Testis (tissue), 3 donors: Measurements from ENCODE around the gene TMEM119. TPM values are rescaled to one million over a fixed set of nuclear protein-coding genes. Genes with fewer than 3 reads are reported as not detected.

Source experiments
- DNase-seq: peaks from one replicate; pipeline ENCODE4 v3.0.0-alpha.2; 2019
- H3K27ac ChIP-seq, 2 donors: fragments of 200-600 bp; sonication (generic); one replicate each; pipeline ENCODE4 v1.5.1; 2019
- H3K27me3 ChIP-seq: fragments of 200-600 bp; sonication (generic); one replicate; pipeline ENCODE4 v1.5.1; 2019
- H3K36me3 ChIP-seq: fragments of 200-600 bp; sonication (generic); one replicate; pipeline ENCODE4 v1.5.1; 2017; ENCODE audit warnings: low read depth; ENCODE audit errors: missing control alignments
- H3K4me1 ChIP-seq: fragments of 200-600 bp; sonication (generic); one replicate; pipeline ENCODE4 v1.5.1; 2019
- H3K4me3 ChIP-seq, 2 donors: fragments of 200-600 bp; sonication (generic); one replicate each; pipeline ENCODE4 v1.5.1; 2017 to 2019
- H3K9me3 ChIP-seq: fragments of 200-600 bp; sonication (generic); one replicate; pipeline ENCODE4 v1.5.1; 2017
- CTCF ChIP-seq, 3 experiments: fragments of 450-650 bp in 2 of 3; fragments of 200-600 bp in 1 of 3; sonication (generic) in 1 of 3; IDR thresholded peaks; one replicate each; pipeline ENCODE4 v1.5.1; 2016 to 2019; ENCODE audit warnings: antibody characterized with exemption in 3 of 3, mild to moderate bottlenecking in 2 of 3, moderate library complexity in 1 of 3
- POLR2A ChIP-seq: fragments of 450-650 bp; IDR thresholded peaks from one replicate; pipeline ENCODE4 v1.6.1; 2017; ENCODE audit warnings: antibody characterized with exemption, mild to moderate bottlenecking, moderate library complexity
- WGBS, 2 donors: methylation state at CpG; one replicate each; pipeline ENCODE4 v1.1.5; 2018; 5-methylcytosine and 5-hydroxymethylcytosine counted together
- intact Hi-C: fragments of 100-400 bp; cut with DNase I; formaldehyde crosslinking; loops from one replicate; pipeline ENCODE4 v1.15.1; 2023; ENCODE audit warnings: low total_unique reads
- polyA plus RNA-seq: library from polyadenylated mRNA; stranded (reverse); fragments of 350-450 nt; fragmentation: Illumina TruSeq; extraction: RNeasy Lipid Tissue Mini Kit (QIAGEN cat#74804); gene quantifications from one replicate; pipeline ENCODE4 v1.2.3, GENCODE V29; 2014; ENCODE audit warnings: low read depth, low replicate concordance; ENCODE audit not compliant: insufficient read depth
- total RNA-seq, 2 donors: library from RNA; depleted of rRNA; stranded (reverse); fragments of >200 nt; gene quantifications; one replicate each; pipeline ENCODE4 v1.2.3, GENCODE V29; 2016

TMEM119 gene
- total and polyA plus RNA-seq, 3 donors from 2014 or later, result 5.3 to 17.1 (median 9.6) TPM

GRCh38 chr12:108562348-108563135 is 35.3 kb downstream of the TMEM119 start, which contains the start of gene ISCU:
Gene ISCU, plus strand, starts transcription at chr12:108562596. Its CDS starts 27 bp downstream, at chr12:108562623.
- DNase-seq, result peak; percentile 96
- H3K9me3 ChIP-seq, result no peaks in the 10 kb centered on the region
- WGBS, 2 donors, result 0% methylated on average over 1 to 65 of the region's 72 CpGs
- no peaks in the 10 kb centered on the region for H3K36me3 ChIP-seq
- H3K4me1 ChIP-seq, result peaks cover 34% of the 10 kb centered on the region
- H3K27me3 ChIP-seq, result no peaks in the 10 kb centered on the region
- peak within 1 kb of the TSS; percentile 86 to 96 for H3K27ac ChIP-seq
- intact Hi-C loops, result no loop called here
- peak within 1 kb of the TSS; percentile 91 to 93 for H3K4me3 ChIP-seq
- TF ChIP-seq CTCF (IDR thresholded peaks at IDR 0.05) (no peak), POLR2A (peak; percentile 32)

- peak overlapping the region; percentile 91 to 93 for H3K4me3 ChIP-seq
- no peaks in the 10 kb centered on the region for H3K36me3 ChIP-seq
- no peaks in the 10 kb centered on the region for H3K27me3 ChIP-seq
- H3K27ac ChIP-seq, result peak overlapping the region; percentile 86 to 96
- intact Hi-C loops, result no loop called here
- H3K9me3 ChIP-seq, result no peaks in the 10 kb centered on the region
- no peak for DNase-seq
- WGBS, 2 donors, result 0 to 1% methylated on average over 20 of the region's 20 CpGs
- peaks cover 34% of the 10 kb centered on the region for H3K4me1 ChIP-seq
- no peak for TF ChIP-seq CTCF (IDR thresholded peaks at IDR 0.05)
- TF ChIP-seq POLR2A, result no peak
These were observed 36.0 kb downstream of the TMEM119 start for GRCh38 chr12:108561852-108562347.

DNA sequence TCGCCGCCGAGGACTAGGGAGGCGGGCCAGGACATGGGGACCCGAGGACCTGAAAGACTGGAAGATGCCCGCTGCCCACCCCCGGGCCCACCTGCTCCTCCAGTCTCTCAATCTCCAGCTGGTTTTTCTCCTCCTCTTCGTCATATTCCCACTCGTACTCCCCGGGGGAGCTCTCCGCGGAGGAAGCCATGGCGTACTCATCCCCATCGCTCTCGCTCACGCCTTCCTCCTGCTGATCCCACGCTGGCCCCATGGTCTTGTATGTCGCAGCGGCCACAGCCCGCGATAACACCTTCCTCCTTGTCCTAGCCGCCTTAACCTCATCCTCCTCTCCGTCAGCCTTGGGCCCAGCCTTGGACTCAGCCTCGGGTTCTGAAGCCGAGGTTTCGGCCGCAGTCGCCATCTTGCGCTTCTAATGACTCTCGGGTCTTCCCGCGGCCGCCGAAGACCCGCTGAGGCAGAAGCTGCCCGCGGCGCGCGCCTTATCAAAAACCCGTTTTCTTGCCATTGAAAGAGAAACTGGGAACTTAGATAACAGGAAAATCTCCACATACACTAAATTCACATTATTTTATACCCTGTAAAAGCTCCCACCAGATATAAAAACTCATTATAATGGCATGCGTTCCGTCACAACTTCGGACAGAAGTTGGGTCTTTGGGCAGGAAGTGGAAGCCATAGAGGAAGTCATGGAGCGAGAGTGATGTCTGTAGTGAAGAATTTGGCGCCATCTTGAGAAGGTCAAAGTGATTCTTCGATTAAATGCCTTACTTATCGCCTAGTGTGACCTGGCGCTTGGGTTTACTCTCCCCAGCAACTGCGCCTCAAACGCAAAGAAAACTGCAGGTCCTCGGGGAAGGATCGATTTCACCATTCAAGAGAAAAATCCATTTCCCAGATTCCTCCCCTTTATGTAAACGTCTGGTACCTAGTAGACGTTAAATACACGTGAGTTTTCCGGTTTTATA is 36.8 kb downstream of the TMEM119 start, which contains the start of gene SART3:
Gene SART3, minus strand, starts transcription at position 422 of the 968 bp plus-strand sequence. Its CDS starts 19 bp downstream, at position 403.
- DNase-seq, result peak; percentile 86
- Histone ChIP-seq H3K27ac (peak within 1 kb of the TSS; percentile 86 to 96), H3K9me3 (no peaks in the 10 kb centered on the region), H3K36me3 (no peaks in the 10 kb centered on the region), H3K27me3 (no peaks in the 10 kb centered on the region), H3K4me3 (peak within 1 kb of the TSS; percentile 91 to 93), H3K4me1 (peaks cover 30% of the 10 kb centered on the region)
- intact Hi-C loops, result no loop called here
- TF ChIP-seq POLR2A (no peak), CTCF (IDR thresholded peaks at IDR 0.05) (no peak)
- WGBS, 2 donors, result 0 to 1% methylated on average over 53 to 57 of the region's 57 CpGs

DNA sequence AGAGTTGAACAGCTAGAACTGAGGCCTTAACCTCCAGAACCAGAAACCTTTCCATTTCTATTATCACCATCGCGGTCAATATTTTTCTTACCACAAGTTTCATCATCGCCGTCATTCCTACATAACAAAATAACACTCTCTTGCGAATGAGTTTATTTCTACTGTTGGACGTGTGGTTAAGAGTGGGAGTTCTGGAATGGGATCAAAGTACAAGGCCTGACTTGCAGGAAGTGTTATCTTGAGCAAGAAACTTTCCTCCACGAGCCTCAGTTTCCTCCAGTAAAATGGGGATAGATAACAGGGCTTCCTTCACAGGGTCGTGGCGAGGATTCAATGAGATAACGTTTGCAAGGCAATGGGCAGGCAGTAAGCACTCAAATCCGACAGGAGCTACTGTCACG is 37.6 kb downstream of the TMEM119 start:
- Histone ChIP-seq H3K27ac (peak overlapping the region; percentile 86 to 96), H3K27me3 (no peaks in the 10 kb centered on the region), H3K9me3 (no peaks in the 10 kb centered on the region), H3K4me1 (peaks cover 26% of the 10 kb centered on the region), H3K4me3 (peak overlapping the region; percentile 91 to 93), H3K36me3 (no peaks in the 10 kb centered on the region)
- intact Hi-C loops, result no loop called here
- 0 to 1% methylated on average over 12 of the region's 12 CpGs for WGBS, 2 donors
- DNase-seq, result no peak
- TF ChIP-seq POLR2A (no peak), CTCF (IDR thresholded peaks at IDR 0.05) (no peak)
